HepG2 (cell line): ENCODE data around the gene SLC16A2. TPM values are rescaled to one million over a fixed set of nuclear protein-coding genes. Genes with fewer than 3 reads are reported as not detected.

Experiments
- ATAC-seq: fragments of 200-7000 bp; cut with Tn5 transposase; 3 replicates; pipeline ENCODE4 v1.9.1; 2020; ENCODE audit warnings: mild to moderate bottlenecking, moderate library complexity
- BruUV-seq: library from RNA; stranded (reverse); fragments of 400-500 nt; replicated peaks from 2 replicates; lab custom pipeline; 2021; lab: Mats Ljungman, UMichigan
- CTCF ChIA-PET: fragments of 300-600 bp; formaldehyde crosslinking; extraction: SDS; loops from one replicate; lab custom pipeline; 2021; ENCODE audit warnings: low total read pairs, inconsistent platforms, low intra/inter-chr PET ratio; lab: Yijun Ruan, JAX
- POLR2A ChIA-PET: fragments of 350-600 bp; sonication (Branson Sonifier 250); formaldehyde crosslinking; loops from one replicate; lab custom pipeline; 2020; ENCODE audit warnings: antibody characterized with exemption, inconsistent platforms; lab: Yijun Ruan, JAX
- DNase-seq: peaks from one replicate; pipeline ENCODE4 v3.0.0-alpha.2; 2015; ENCODE audit warnings: low spot score
- FAIRE-seq: peaks from 3 replicates; lab custom pipeline; 2011; peaks lifted over from hg19 to GRCh38; lab: Jason Lieb, UNC
- H2AFZ ChIP-seq: one replicate; pipeline ENCODE4 v1.6.1; 2011; ENCODE audit warnings: low read length, inconsistent platforms
- H3K27ac ChIP-seq: fragments of 300-600 bp; 3 replicates; pipeline ENCODE4 v1.8.0; 2011; ENCODE audit warnings: mixed run types, mild to moderate bottlenecking, mixed read lengths, low read length, inconsistent platforms; ENCODE audit not compliant: insufficient read depth; ENCODE audit errors: extremely low read length
- H3K27me3 ChIP-seq, 2 experiments: fragments of 200-600 bp in 1 of 2; 2 replicates in 1 of 2; 3 replicates in 1 of 2; pipeline versions ENCODE4 v1.6.0 to v1.8.0; 2011; ENCODE audit warnings: low read length in 2 of 2, mild to moderate bottlenecking in 2 of 2, moderate library complexity in 2 of 2, inconsistent platforms in 1 of 2; ENCODE audit not compliant: insufficient read depth in 2 of 2, control insufficient read depth in 1 of 2
- H3K36me3 ChIP-seq, 2 experiments: fragments of 200-600 bp in 1 of 2; replicated peaks in 1 of 2; 2 replicates in 1 of 2; 3 replicates in 1 of 2; pipeline versions ENCODE4 v1.5.1 to v1.8.0; 2011; ENCODE audit warnings: low read length in 2 of 2, inconsistent platforms in 1 of 2; ENCODE audit not compliant: insufficient read depth in 2 of 2, control insufficient read depth in 1 of 2
- H3K4me1 ChIP-seq: 2 replicates; pipeline ENCODE4 v1.5.1; 2012; ENCODE audit warnings: low read length, inconsistent platforms; ENCODE audit not compliant: insufficient read depth
- H3K4me2 ChIP-seq: 2 replicates; pipeline ENCODE4 v1.6.0; 2011; ENCODE audit warnings: low read depth, low read length, inconsistent platforms
- H3K4me3 ChIP-seq, 3 experiments: fragments of 200-600 bp in 1 of 3; sonication (generic), shearing (Covaris generic) in 1 of 3; replicated peaks in 1 of 3; 2 replicates each; pipeline ENCODE4 v1.5.1; 2011 to 2016; ENCODE audit warnings: low read length in 3 of 3, inconsistent platforms in 2 of 3, low read depth in 2 of 3, mild to moderate bottlenecking in 2 of 3, control low read depth in 1 of 3, mixed read lengths in 1 of 3; ENCODE audit not compliant: insufficient read depth in 1 of 3
- H3K79me2 ChIP-seq: one replicate; pipeline ENCODE4 v1.6.1; 2011; ENCODE audit warnings: low read length, inconsistent platforms; ENCODE audit not compliant: insufficient read depth
- H3K9ac ChIP-seq: 2 replicates; pipeline ENCODE4 v1.6.0; 2011; ENCODE audit warnings: mild to moderate bottlenecking, low read depth, low read length, inconsistent platforms; ENCODE audit not compliant: insufficient read depth
- H3K9me3 ChIP-seq: 2 replicates; pipeline ENCODE4 v1.5.1; 2012; ENCODE audit warnings: mild to moderate bottlenecking, low read length
- H4K20me1 ChIP-seq: 2 replicates; pipeline ENCODE4 v1.6.0; 2011; ENCODE audit warnings: inconsistent platforms, mild to moderate bottlenecking, low read length, moderate library complexity; ENCODE audit not compliant: insufficient read depth
- ERF ChIP-seq: IDR thresholded peaks from 2 replicates; pipeline ENCODE4 v1.6.1; 2018; ENCODE audit warnings: missing biosample characterization, missing genetic modification reagents
- KDM1A ChIP-seq: IDR thresholded peaks from 2 replicates; pipeline ENCODE4 v1.6.1; 2016; ENCODE audit warnings: missing compliant biosample characterization
- KLF16 ChIP-seq, 2 experiments: sonication (generic) in 1 of 2; formaldehyde crosslinking in 1 of 2; IDR thresholded peaks; 2 replicates each; pipeline versions ENCODE4 v1.6.1 to v1.8.0; 2016 to 2023; ENCODE audit warnings: missing genetic modification reagents in 2 of 2, missing compliant biosample characterization in 1 of 2
- RXRA ChIP-seq: sonication (generic); formaldehyde crosslinking; IDR thresholded peaks from 2 replicates; pipeline ENCODE4 v1.5.1; 2020; ENCODE audit warnings: missing genetic modification reagents
- SIX4 ChIP-seq: sonication (generic); formaldehyde crosslinking; IDR thresholded peaks from 2 replicates; pipeline ENCODE4 v1.4.0; 2020; ENCODE audit warnings: missing genetic modification reagents
- THAP9 ChIP-seq: sonication (generic); formaldehyde crosslinking; IDR thresholded peaks from 2 replicates; pipeline ENCODE4; 2020; ENCODE audit warnings: missing genetic modification reagents, mild to moderate bottlenecking, borderline replicate concordance
- ZBTB43 ChIP-seq: sonication (generic); formaldehyde crosslinking; conservative IDR thresholded peaks from 2 replicates; pipeline ENCODE4 v1.4.0; 2020; ENCODE audit warnings: missing genetic modification reagents
- ZEB1 ChIP-seq: IDR thresholded peaks from 2 replicates; pipeline ENCODE4 v1.6.1; 2012; ENCODE audit warnings: mild to moderate bottlenecking, low read depth, inconsistent platforms; ENCODE audit not compliant: insufficient replicate concordance
- ZNF138 ChIP-seq: sonication (generic); formaldehyde crosslinking; IDR thresholded peaks from 2 replicates; pipeline ENCODE4 v1.5.0; 2020; ENCODE audit warnings: mild to moderate bottlenecking, low read depth, missing genetic modification reagents
- ZNF414 ChIP-seq: sonication (generic); formaldehyde crosslinking; IDR thresholded peaks from 2 replicates; pipeline ENCODE4 v1.5.0; 2020; ENCODE audit warnings: missing genetic modification reagents
- ZNF446 ChIP-seq: sonication (generic); formaldehyde crosslinking; IDR thresholded peaks from 2 replicates; pipeline ENCODE4 v1.5.0; 2020; ENCODE audit warnings: mild to moderate bottlenecking, missing genetic modification reagents
- ZNF644 ChIP-seq: IDR thresholded peaks from 2 replicates; pipeline ENCODE4 v1.6.1; 2016; ENCODE audit warnings: low read depth
- ZNF792 ChIP-seq: IDR thresholded peaks from 2 replicates; pipeline ENCODE4 v1.6.1; 2016
- ZSCAN12 ChIP-seq: sonication (generic); formaldehyde crosslinking; IDR thresholded peaks from 2 replicates; pipeline ENCODE4 v1.9.0; 2021; ENCODE audit warnings: mild to moderate bottlenecking, missing genetic modification reagents
- ZSCAN30 ChIP-seq: sonication (generic); formaldehyde crosslinking; IDR thresholded peaks from 2 replicates; pipeline ENCODE4 v1.5.0; 2020; ENCODE audit warnings: mild to moderate bottlenecking, missing genetic modification reagents
- WGBS: methylation state at CpG from one replicate; pipeline ENCODE4 v1.1.6; 2017; ENCODE audit warnings: low lambda C conversion rate; 5-methylcytosine and 5-hydroxymethylcytosine counted together
- in situ Hi-C: cut with HindIII; loops from 2 replicates; pipeline ENCODE4 v1.10.0; 2017; ENCODE audit warnings: low pct_unique_long_range_greater_than_20kb; ENCODE audit not compliant: extremely low pct_ligation_motif_present
- intact Hi-C: fragments of 100-400 bp; cut with micrococcal nuclease; formaldehyde crosslinking; loops from one replicate; pipeline ENCODE4 v1.10.0; 2022; ENCODE audit not compliant: unreplicated experiment
- polyA plus RNA-seq, 8 experiments: library from polyadenylated mRNA; depleted of rRNA in 3 of 8; stranded (reverse) in 7 of 8; unstranded in 1 of 8; fragments of >200 nt; fragmentation: Illumina TruSeq in 4 of 8; extraction: Trizol in 4 of 8; gene quantifications; 2 replicates each; pipeline versions ENCODE4 v1.2.1 to v1.2.3, GENCODE V29; 2011 to 2016; ENCODE audit warnings: low read depth in 4 of 8, missing spikeins in 1 of 8, mixed read lengths in 1 of 8; ENCODE audit not compliant: insufficient read depth in 1 of 8
- total RNA-seq, 5 experiments: library from RNA; depleted of rRNA; stranded (reverse); fragments of >200 nt; fragmentation: Illumina TruSeq; extraction: Trizol; gene quantifications; 2 replicates each; pipeline ENCODE4 v1.2.3, GENCODE V29; 2016; ENCODE audit warnings: low read depth in 1 of 5

Gene SLC16A2
- total and polyA plus RNA-seq, 2 of the 13 experiments (the other 11 are each of a cell fraction or from before 2014, with no cell fraction given), result 0.07 to 0.08 TPM

- POLR2A ChIA-PET, result no interaction called here
- FAIRE-seq (no peak), ATAC-seq (no peak), DNase-seq (no peak)
- Histone ChIP-seq H2AFZ (no peak overlapping the region), H3K9me3 (no peaks in the 10 kb centered on the region), H4K20me1 (no peaks in the 10 kb centered on the region), H3K27ac (no peak overlapping the region), H3K36me3 (no peaks in the 10 kb centered on the region), H3K9ac (no peak overlapping the region), H3K4me3 (no peak overlapping the region), H3K79me2 (no peaks in the 10 kb centered on the region), H3K4me1 (no peaks in the 10 kb centered on the region), H3K4me2 (no peak overlapping the region), H3K27me3 (no peaks in the 10 kb centered on the region)
- TF ChIP-seq ZSCAN30 (CRISPR knock-in tag) (no peak), ZEB1 (no peak)
- in situ Hi-C loops (no loop called here), intact Hi-C loops (no loop called here)
- WGBS, result 0% methylated on average over 2 of the region's 2 CpGs
- CTCF ChIA-PET, result no interaction called here
- no TSS peak for BruUV-seq
Measured at GRCh38 chrX:74557378-74557777, 136.1 kb downstream of the SLC16A2 start.

- H3K79me2 ChIP-seq, result no peaks in the 10 kb centered on the region
- ChIA-PET POLR2A (no interaction called here), CTCF (no interaction called here)
- H3K9ac ChIP-seq, result no peak overlapping the region
- H3K4me1 ChIP-seq, result no peaks in the 10 kb centered on the region
- H3K4me2 ChIP-seq, result no peak overlapping the region
- 94% methylated on average over 3 of the region's 3 CpGs for WGBS
- H3K27me3 ChIP-seq, result no peaks in the 10 kb centered on the region
- no peaks in the 10 kb centered on the region for H3K36me3 ChIP-seq
- no peak overlapping the region for H3K27ac ChIP-seq
- in situ Hi-C loops, result no loop called here
- no peak overlapping the region for H2AFZ ChIP-seq
- ATAC-seq, result no peak
- H4K20me1 ChIP-seq, result no peaks in the 10 kb centered on the region
- no peak for FAIRE-seq
- no peaks in the 10 kb centered on the region for H3K9me3 ChIP-seq
- H3K4me3 ChIP-seq, result no peak overlapping the region
- intact Hi-C loops, result no loop called here
- DNase-seq, result no peak
- BruUV-seq, result no TSS peak
- TF ChIP-seq ZSCAN12 (CRISPR knock-in tag), result no peak
- no peak for TF ChIP-seq ZNF138
- TF ChIP-seq KLF16 (CRISPR knock-in tag; IDR thresholded peaks at IDR 0.05), result no peak
- no peak for TF ChIP-seq ZNF644 (CRISPR knock-in tag)
- TF ChIP-seq RXRA, result no peak
- no peak for TF ChIP-seq THAP9 (CRISPR knock-in tag)
- TF ChIP-seq SIX4, result no peak
- TF ChIP-seq KDM1A (CRISPR knock-in tag), result no peak
- TF ChIP-seq ZNF792 (CRISPR knock-in tag), result no peak
- no peak for TF ChIP-seq ZNF414 (CRISPR knock-in tag)
- no peak for TF ChIP-seq ZNF446
- no peak for TF ChIP-seq ERF (CRISPR knock-in tag)
- TF ChIP-seq ZBTB43, result no peak
Measured at GRCh38 chrX:74578137-74578536, 156.8 kb downstream of the SLC16A2 start.
